IPS DF 4.7 (cell line): Measurements from ENCODE around the gene UGT1A7.

Source experiments
- DNase-seq: peaks from one replicate; pipeline ENCODE4 v3.0.0-alpha.2; 2013; ENCODE audit warnings: low spot score; ENCODE audit errors: extremely low read depth

The UGT1A7 gene

DNA sequence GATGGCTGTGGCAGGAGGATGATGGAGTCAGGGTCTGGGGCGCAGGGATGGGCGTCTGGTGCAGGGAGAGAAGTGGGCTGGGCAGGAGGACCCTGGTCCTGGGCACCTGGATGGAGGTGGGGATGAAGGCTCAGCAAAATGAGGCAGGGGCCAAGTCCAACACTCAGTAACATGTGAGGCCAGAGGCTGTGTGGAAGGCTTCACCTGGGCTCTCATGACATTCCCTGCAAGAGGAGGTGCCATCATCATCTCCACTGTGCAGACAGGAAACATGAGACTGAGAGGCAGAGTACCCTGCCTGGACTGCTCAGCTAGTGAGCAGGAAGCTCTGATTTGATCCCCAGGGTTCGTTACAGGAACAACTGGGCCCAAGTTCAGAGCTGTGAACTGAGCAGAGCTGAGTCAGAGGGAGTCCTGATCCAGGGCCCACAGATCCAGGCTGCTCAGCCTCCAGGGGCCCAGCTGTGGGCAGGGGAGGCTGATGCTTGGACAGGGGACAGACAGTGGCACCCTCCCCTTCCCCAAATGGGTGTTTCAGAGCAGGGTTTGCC lies 135.7 kb downstream of the UGT1A7 start:
- no peak for DNase-seq

DNA sequence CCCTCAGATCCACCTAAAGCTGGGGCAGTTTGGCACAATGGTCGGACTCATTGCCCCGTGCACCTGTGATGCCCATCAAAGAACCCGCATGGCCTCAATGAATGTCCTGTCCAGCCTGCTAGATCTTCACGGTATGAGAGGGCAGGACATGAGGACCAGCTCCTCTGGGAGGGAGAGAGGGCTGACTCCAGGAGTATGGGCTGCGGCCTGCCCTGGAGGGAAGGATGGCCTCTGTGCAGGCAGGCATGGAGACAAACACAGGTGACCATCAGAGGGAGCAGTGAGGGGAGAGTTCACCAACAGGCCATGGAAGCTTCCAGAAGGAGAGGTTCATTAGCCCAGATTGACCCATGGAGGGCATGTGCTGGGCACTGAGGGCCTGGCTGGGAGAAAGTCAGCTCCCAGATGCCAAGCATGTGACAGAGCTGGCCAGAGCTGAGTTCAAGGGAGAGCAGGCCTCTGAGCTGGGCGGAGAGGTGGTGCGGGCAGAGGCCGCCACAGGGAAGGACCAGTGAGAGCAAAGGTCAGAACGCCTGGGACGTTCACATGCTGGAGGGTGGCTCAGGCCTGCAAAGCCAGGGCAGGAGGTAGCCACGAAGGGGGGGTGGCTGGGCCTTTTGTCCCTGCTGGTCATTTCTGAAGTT lies 136.4 kb downstream of the UGT1A7 start:
- DNase-seq, result no peak

GRCh38 chr2:233818639-233819621 lies 137.2 kb downstream of the UGT1A7 start:
- no peak for DNase-seq

DNA sequence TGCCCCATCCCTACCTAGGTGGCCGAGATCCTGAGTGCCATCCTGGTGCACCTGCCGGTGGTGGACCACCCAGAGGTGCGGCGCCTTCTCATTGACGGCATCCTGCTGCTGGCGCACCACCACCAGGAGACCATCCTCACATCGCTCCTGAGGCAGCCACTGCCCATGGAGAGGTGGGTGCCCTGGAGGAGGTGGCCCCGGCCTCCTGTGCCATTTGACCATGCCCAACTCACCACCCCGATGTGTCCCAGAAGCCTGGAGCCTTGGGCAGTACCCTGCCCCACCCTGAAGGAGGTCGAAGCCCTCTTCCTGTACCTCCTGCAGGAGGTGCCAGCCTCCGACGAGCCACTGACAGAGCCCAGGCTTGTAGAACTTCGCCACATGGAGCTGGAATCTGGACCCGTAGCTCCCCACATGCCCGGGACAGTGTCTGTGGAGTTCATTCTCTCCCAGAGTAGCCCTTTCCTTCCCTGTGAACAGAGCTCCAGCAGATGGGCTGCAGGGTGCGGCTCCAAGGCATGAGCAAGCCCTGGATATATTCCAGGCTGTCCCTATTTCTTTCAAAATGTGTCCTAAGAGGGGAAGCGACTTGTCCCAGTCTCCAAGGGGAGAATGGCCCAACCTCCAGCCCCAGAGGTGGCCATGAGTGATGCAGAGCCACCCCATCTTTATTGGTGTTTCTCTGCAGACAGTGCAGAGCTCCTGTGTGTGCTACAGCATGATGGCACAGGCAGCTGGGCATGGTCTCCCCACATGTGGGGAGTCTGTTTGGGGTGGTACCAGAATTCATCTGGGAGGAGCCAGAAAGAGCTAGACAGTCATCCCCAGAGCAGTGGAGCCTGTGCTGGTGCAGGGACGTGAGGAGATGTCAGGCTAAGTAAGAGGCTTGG lies 138.4 kb downstream of the UGT1A7 start:
- no peak for DNase-seq

DNA sequence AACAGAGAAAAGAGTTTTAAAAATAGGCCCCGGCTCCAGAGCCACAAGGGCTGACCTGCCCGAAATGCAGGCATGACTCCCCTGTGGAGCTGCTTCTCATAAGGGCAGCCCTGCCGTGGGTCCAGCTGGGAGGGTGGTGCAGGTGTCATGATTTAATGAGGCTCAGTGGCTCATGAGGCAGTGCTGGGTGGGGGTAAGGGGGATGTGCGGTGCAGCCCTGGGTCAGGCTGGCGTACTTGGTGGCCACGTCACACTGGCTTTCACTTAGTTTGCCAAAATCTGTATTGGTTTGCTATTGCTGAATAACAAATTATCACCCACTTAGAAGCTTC lies 139.0 kb downstream of the UGT1A7 start:
- no peak for DNase-seq

DNA sequence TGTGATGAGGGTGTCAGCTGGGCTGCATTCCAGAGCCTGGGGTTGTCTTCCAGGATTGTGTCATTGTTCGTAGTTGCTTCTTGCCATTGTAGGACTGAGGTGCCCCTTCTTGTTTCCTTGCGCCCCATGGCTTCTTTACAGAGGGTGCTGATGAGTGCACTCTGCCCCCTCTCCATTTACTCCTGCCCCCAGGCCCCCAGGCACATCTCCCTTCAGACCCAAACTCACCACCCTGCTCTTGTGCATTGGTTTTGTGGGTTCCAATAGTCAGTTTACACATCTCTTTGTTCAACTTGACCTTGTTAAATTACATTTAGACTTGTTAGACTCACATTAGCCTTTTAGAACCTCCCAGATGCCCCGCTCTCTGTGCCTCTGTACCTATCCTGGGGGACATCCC lies 139.5 kb downstream of the UGT1A7 start:
- no peak for DNase-seq

DNA sequence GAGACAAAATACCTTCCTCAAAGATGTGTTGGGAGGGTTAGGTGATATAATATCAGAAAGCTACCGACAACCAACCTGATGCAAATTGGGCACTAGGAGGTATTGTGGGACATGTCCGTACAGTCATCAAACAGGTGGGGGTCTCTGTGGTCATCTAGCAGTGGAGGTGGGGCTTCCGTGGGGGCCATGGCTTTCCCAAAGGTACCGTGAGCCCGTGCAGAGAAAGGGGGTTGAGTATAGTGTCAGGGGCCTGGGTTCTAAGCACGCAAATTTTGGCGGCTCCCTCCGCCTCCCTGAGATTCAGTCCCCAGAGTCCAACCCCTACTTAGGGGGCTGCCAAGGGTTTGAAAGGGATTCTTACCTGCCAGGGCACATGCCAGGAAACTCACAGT lies 140.0 kb downstream of the UGT1A7 start:
- DNase-seq, result no peak

GRCh38 chr2:233822101-233822771 lies 140.5 kb downstream of the UGT1A7 start:
- DNase-seq, result no peak
